GM19239 (cell line): ENCODE data around the gene NPAS2.

Experiments used
- DNase-seq: peaks from one replicate; pipeline ENCODE4 v3.0.0; 2011; ENCODE audit warnings: low spot score; ENCODE audit not compliant: insufficient read length
- FAIRE-seq: peaks from 2 replicates; lab custom pipeline; 2011; peaks lifted over from hg19 to GRCh38; lab: Jason Lieb, UNC

The NPAS2 gene

GRCh38 chr2:100876231-100876860 lies 56.4 kb downstream of the NPAS2 start:
- DNase-seq (no peak), FAIRE-seq (no peak)

GRCh38 chr2:100877555-100877954 lies 57.6 kb downstream of the NPAS2 start:
- FAIRE-seq (no peak), DNase-seq (no peak)

- no peak for FAIRE-seq
- DNase-seq = no peak
These were observed 58.3 kb downstream of the NPAS2 start for GRCh38 chr2:100878000-100878791.

- DNase-seq = no peak
- FAIRE-seq = no peak
These were observed 59.4 kb downstream of the NPAS2 start for GRCh38 chr2:100879296-100879695.

GRCh38 chr2:100880036-100880435 lies 60.1 kb downstream of the NPAS2 start:
- DNase-seq = no peak
- FAIRE-seq = no peak

- DNase-seq (no peak), FAIRE-seq (no peak)
These were observed 60.8 kb downstream of the NPAS2 start for GRCh38 chr2:100880730-100881129.

- no peak for FAIRE-seq
- DNase-seq = no peak
These were observed 63.0 kb downstream of the NPAS2 start for GRCh38 chr2:100882645-100883613.

- DNase-seq (no peak), FAIRE-seq (no peak)
These were observed 64.2 kb downstream of the NPAS2 start for GRCh38 chr2:100884145-100884621.

GRCh38 chr2:100886085-100886484 lies 66.1 kb downstream of the NPAS2 start:
- no peak for DNase-seq
- FAIRE-seq = no peak

GRCh38 chr2:100887039-100887578 lies 67.2 kb downstream of the NPAS2 start:
- DNase-seq (no peak), FAIRE-seq (no peak)

GRCh38 chr2:100887713-100888495 lies 68.0 kb downstream of the NPAS2 start:
- FAIRE-seq (no peak), DNase-seq (no peak)

- no peak for FAIRE-seq
- DNase-seq = no peak
These were observed 68.7 kb downstream of the NPAS2 start for GRCh38 chr2:100888601-100889000.

- FAIRE-seq (no peak), DNase-seq (no peak)
These were observed 69.3 kb downstream of the NPAS2 start for GRCh38 chr2:100889286-100889685.

- no peak for DNase-seq
- FAIRE-seq = no peak
These were observed 72.1 kb downstream of the NPAS2 start for GRCh38 chr2:100891906-100892642.

- FAIRE-seq (no peak), DNase-seq (no peak)
These were observed 73.6 kb downstream of the NPAS2 start for GRCh38 chr2:100893392-100894104.

GRCh38 chr2:100894105-100894795 lies 74.3 kb downstream of the NPAS2 start:
- FAIRE-seq (no peak), DNase-seq (no peak)

GRCh38 chr2:100894796-100895156 lies 74.8 kb downstream of the NPAS2 start:
- DNase-seq = no peak

GRCh38 chr2:100895402-100895801 lies 75.5 kb downstream of the NPAS2 start:
- FAIRE-seq = no peak
- no peak for DNase-seq

More at GRCh38 chr2:100894796-100895156, 74.8 kb downstream of the NPAS2 start:
- no peak for FAIRE-seq
